Trophoblast cell (in vitro differentiated cells and primary cell): ENCODE data around the gene ITPA.

ENCODE experiments used
- DNase-seq, 2 donors: peaks; one replicate each; pipeline ENCODE4 v3.0.0-alpha.2; 2016
- H2AFZ ChIP-seq: 2 replicates; pipeline ENCODE4 v1.6.1; 2013; ENCODE audit warnings: low read length, moderate library complexity, mild to moderate bottlenecking; ENCODE audit not compliant: insufficient read depth, poor library complexity
- H2AK5ac ChIP-seq: 2 replicates; pipeline ENCODE4 v1.6.1; 2013; ENCODE audit warnings: mild to moderate bottlenecking, low read length
- H2BK120ac ChIP-seq: 2 replicates; pipeline ENCODE4 v1.6.1; 2013; ENCODE audit warnings: low read length, mild to moderate bottlenecking, moderate library complexity; ENCODE audit not compliant: insufficient read depth, poor library complexity
- H2BK12ac ChIP-seq: 2 replicates; pipeline ENCODE4 v1.6.1; 2013; ENCODE audit warnings: mild to moderate bottlenecking, low read length, moderate library complexity
- H2BK5ac ChIP-seq: 2 replicates; pipeline ENCODE4 v1.6.1; 2013; ENCODE audit warnings: low read length, low read depth, moderate library complexity, mild to moderate bottlenecking; ENCODE audit not compliant: poor library complexity
- H3K14ac ChIP-seq: 2 replicates; pipeline ENCODE4 v1.6.1; 2013; ENCODE audit warnings: mild to moderate bottlenecking, low read length
- H3K18ac ChIP-seq: 2 replicates; pipeline ENCODE4 v1.6.1; 2013; ENCODE audit warnings: mild to moderate bottlenecking, low read length
- H3K23ac ChIP-seq: 2 replicates; pipeline ENCODE4 v1.6.1; 2013; ENCODE audit warnings: low read length
- H3K27ac ChIP-seq: 2 replicates; pipeline ENCODE4 v1.5.1; 2013; ENCODE audit warnings: low read depth, mild to moderate bottlenecking, inconsistent platforms, low read length, moderate library complexity
- H3K27me3 ChIP-seq: 2 replicates; pipeline ENCODE4 v1.6.1; 2013; ENCODE audit warnings: inconsistent platforms, mild to moderate bottlenecking, low read length, moderate library complexity; ENCODE audit not compliant: insufficient read depth
- H3K36me3 ChIP-seq, 2 experiments: 1 replicate in 1 of 2; 2 replicates in 1 of 2; pipeline ENCODE4 v1.6.1; 2013; ENCODE audit warnings: low read length in 2 of 2, mild to moderate bottlenecking in 2 of 2, moderate library complexity in 1 of 2; ENCODE audit not compliant: insufficient read depth in 2 of 2, control insufficient read depth in 1 of 2
- H3K4ac ChIP-seq: 2 replicates; pipeline ENCODE4 v1.6.1; 2013; ENCODE audit warnings: low read depth, mild to moderate bottlenecking, low read length, moderate library complexity
- H3K4me1 ChIP-seq, 2 experiments: 1 replicate in 1 of 2; 2 replicates in 1 of 2; pipeline ENCODE4 v1.6.1; 2013; ENCODE audit warnings: low read length in 2 of 2, mild to moderate bottlenecking in 2 of 2, moderate library complexity in 1 of 2; ENCODE audit not compliant: insufficient read depth in 2 of 2, control insufficient read depth in 1 of 2
- H3K4me2 ChIP-seq: 2 replicates; pipeline ENCODE4 v1.6.1; 2013; ENCODE audit warnings: inconsistent platforms, mild to moderate bottlenecking, low read length, moderate library complexity
- H3K4me3 ChIP-seq: 2 replicates; pipeline ENCODE4 v1.5.1; 2013; ENCODE audit warnings: mild to moderate bottlenecking, low read depth, low read length, inconsistent platforms
- H3K79me1 ChIP-seq: one replicate; pipeline ENCODE4 v1.6.1; 2013; ENCODE audit warnings: low read length
- H3K79me2 ChIP-seq: 2 replicates; pipeline ENCODE4 v1.6.1; 2013; ENCODE audit warnings: low read length, mild to moderate bottlenecking; ENCODE audit not compliant: control insufficient read depth, insufficient read depth, poor library complexity
- H3K9ac ChIP-seq: 2 replicates; pipeline ENCODE4 v1.6.1; 2013; ENCODE audit warnings: mild to moderate bottlenecking, low read length
- H3K9me3 ChIP-seq: 2 replicates; pipeline ENCODE4 v1.6.1; 2013; ENCODE audit warnings: low read depth, mild to moderate bottlenecking, control low read depth, inconsistent platforms, low read length; ENCODE audit not compliant: insufficient read depth
- H4K12ac ChIP-seq: 2 replicates; pipeline ENCODE4 v1.6.1; 2013; ENCODE audit warnings: low read depth, mild to moderate bottlenecking, low read length, moderate library complexity
- H4K8ac ChIP-seq: 2 replicates; pipeline ENCODE4 v1.6.1; 2013; ENCODE audit warnings: low read depth, mild to moderate bottlenecking, low read length, moderate library complexity
- H4K91ac ChIP-seq: one replicate; pipeline ENCODE4 v1.6.1; 2013; ENCODE audit warnings: low read depth, mild to moderate bottlenecking, low read length, moderate library complexity
- WGBS: extraction: QIAGEN DNeasy Blood & Tissue Kit; methylation state at CpG from one replicate; pipeline ENCODE4 v1.1.7; 2013; ENCODE audit warnings: missing lambda C conversion rate; ENCODE audit not compliant: insufficient read length, insufficient coverage; ENCODE audit errors: extremely low coverage; 5-methylcytosine and 5-hydroxymethylcytosine counted together

ITPA gene

DNA sequence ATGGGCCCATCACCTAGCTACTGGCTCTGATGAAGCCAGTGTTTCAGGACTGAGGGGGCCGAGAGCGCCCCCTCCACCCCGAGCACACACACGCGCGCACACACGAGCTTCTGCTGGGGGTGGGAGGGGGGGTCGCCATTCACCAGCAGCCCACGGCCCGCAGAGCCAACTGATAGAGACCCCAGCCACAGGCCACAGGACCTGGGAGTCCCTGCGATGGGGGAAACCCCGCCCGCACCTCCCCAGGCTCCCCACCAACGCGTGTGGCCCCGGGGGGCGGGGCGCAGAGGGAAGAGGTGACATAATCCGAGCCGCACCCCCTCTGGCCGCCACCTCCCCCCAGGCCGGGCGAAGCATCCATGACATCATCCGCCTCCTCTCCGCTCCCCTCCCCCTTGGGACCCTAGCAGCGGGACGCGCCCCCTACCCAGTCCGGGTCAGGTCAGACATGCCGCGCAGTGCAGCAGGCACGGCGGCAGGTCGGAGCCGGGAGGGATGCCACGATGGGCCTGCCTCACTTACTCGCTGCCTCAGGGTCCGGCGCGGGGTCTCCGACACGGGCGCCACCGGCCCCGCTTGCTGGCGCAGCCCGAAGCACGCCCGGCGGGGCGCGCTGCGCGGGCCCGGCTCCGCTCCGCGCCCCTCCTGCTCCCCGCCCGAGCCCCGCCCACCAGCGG lies 36.2 kb upstream of the ITPA start, which contains the start of gene LZTS3:
LZTS3 (minus strand) TSS at position 617 of the 677 bp plus-strand sequence. CDS start 6,386 bp downstream, outside the sequence.
- peak within 1 kb of the TSS; percentile 88 for H2AK5ac ChIP-seq
- H2BK12ac ChIP-seq, result peak within 1 kb of the TSS; percentile 31
- H3K9me3 ChIP-seq, result no peaks in the 10 kb centered on the region
- H3K27me3 ChIP-seq, result no peaks in the 10 kb centered on the region
- H3K79me2 ChIP-seq, result peaks cover 7% of the 10 kb centered on the region
- peak within 1 kb of the TSS; percentile 95 for H3K18ac ChIP-seq
- H3K4me3 ChIP-seq, result peak within 1 kb of the TSS; percentile 99
- DNase-seq, result peak in 1 of 2 donors; percentile 26
- peak within 1 kb of the TSS; percentile 90 for H3K14ac ChIP-seq
- peak within 1 kb of the TSS; percentile 94 for H4K12ac ChIP-seq
- H3K4ac ChIP-seq, result peak within 1 kb of the TSS; percentile 2
- peak within 1 kb of the TSS; percentile 13 for H3K23ac ChIP-seq
- no CpG with 5 or more reads among the region's 62 CpGs for WGBS
- H3K79me1 ChIP-seq, result peaks cover 19% of the 10 kb centered on the region
- peak within 1 kb of the TSS; percentile 46 for H3K27ac ChIP-seq
- peak within 1 kb of the TSS; percentile 98 for H2AFZ ChIP-seq
- H3K9ac ChIP-seq, result peak within 1 kb of the TSS; percentile 89
- peaks cover 7 to 9% of the 10 kb centered on the region in 2 experiments for H3K4me1 ChIP-seq
- H3K36me3 ChIP-seq, result no peaks in the 10 kb centered on the region
- peak within 1 kb of the TSS; percentile 77 for H4K8ac ChIP-seq
- H3K4me2 ChIP-seq, result peak within 1 kb of the TSS; percentile 97
- peak within 1 kb of the TSS; percentile 67 for H2BK5ac ChIP-seq
- H2BK120ac ChIP-seq, result peak within 1 kb of the TSS; percentile 88
- H4K91ac ChIP-seq, result peak within 1 kb of the TSS; percentile 78

DNA sequence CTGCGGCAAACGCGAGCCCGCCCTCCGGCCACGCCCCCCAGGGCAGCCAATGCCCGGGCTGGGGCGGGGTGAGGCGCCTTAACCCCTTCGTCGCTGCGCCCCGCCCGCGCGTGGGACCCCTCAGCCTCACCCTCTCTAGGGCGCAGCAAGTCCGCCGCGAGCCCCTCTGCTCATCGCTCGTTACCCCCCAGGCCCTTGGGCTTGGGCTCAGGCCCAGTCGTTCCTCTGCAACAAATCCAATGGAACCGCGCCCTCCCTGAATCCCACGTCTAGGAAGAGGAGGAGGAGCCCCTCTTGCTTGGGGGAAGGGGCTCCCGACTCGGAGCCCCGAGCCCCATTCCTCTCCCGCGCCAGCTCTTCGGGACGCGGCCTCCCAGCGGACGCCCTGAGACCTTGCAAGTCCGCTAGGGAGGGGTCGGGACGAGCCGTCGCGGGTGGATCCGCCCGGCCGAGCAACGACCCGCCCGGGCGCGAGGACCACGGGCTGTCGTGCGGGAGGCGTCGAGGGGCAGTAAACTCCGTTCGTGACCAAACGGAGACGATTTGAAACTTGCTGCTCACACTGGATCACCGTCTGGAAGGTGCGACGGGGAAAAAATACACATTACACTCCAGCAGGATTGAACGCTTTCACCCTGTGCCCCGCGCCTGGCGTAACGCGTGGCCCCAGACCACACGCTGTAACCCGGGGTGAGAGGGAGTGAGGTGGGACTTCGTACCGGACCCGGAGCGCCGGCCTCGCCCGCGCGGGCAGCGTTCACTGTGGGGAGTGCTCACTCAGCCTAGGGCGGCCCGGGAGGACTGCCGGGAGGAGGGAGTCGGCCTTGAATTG lies 35.5 kb upstream of the ITPA start:
- peak overlapping the region; percentile 31 for H2BK12ac ChIP-seq
- peak overlapping the region; percentile 12 for H2BK120ac ChIP-seq
- H3K27me3 ChIP-seq, result no peaks in the 10 kb centered on the region
- peak overlapping the region; percentile 2 for H3K4ac ChIP-seq
- peak overlapping the region; percentile 55 for H4K12ac ChIP-seq
- H3K4me2 ChIP-seq, result peak overlapping the region; percentile 97
- peak overlapping the region; percentile 83 for H3K14ac ChIP-seq
- no peaks in the 10 kb centered on the region for H3K36me3 ChIP-seq
- H3K79me1 ChIP-seq, result peaks cover 16% of the 10 kb centered on the region
- peak overlapping the region; percentile 46 for H3K27ac ChIP-seq
- peak overlapping the region; percentile 34 for H2AK5ac ChIP-seq
- peak overlapping the region; percentile 77 for H4K8ac ChIP-seq
- H4K91ac ChIP-seq, result peak overlapping the region; percentile 71
- peaks cover 2 to 4% of the 10 kb centered on the region in 2 experiments for H3K4me1 ChIP-seq
- H3K9ac ChIP-seq, result peak overlapping the region; percentile 73
- H3K4me3 ChIP-seq, result peak overlapping the region; percentile 88
- peak overlapping the region; percentile 89 for H2AFZ ChIP-seq
- H3K9me3 ChIP-seq, result no peaks in the 10 kb centered on the region
- peaks cover 7% of the 10 kb centered on the region for H3K79me2 ChIP-seq
- no CpG with 5 or more reads among the region's 84 CpGs for WGBS
- DNase-seq, result peak; percentile 59 to 80
- H3K18ac ChIP-seq, result peak overlapping the region; percentile 13
- no peak overlapping the region for H3K23ac ChIP-seq
- H2BK5ac ChIP-seq, result peak overlapping the region; percentile 67

- Histone ChIP-seq H4K8ac (peak overlapping the region; percentile 77), H3K18ac (peak overlapping the region; percentile 13), H3K9me3 (no peaks in the 10 kb centered on the region), H2AFZ (peak overlapping the region; percentile 89), H3K27me3 (no peaks in the 10 kb centered on the region), H3K79me2 (peaks cover 7% of the 10 kb centered on the region), H3K36me3 (no peaks in the 10 kb centered on the region), H3K4me2 (peak overlapping the region; percentile 97), H4K12ac (peak overlapping the region; percentile 45), H3K4ac (peak overlapping the region; percentile 2), H4K91ac (peak overlapping the region; percentile 71), H3K4me1 (peaks cover 2 to 4% of the 10 kb centered on the region in 2 experiments), H2AK5ac (peak overlapping the region; percentile 34), H3K79me1 (peaks cover 16% of the 10 kb centered on the region), H2BK12ac (no peak overlapping the region), H3K4me3 (peak overlapping the region; percentile 88), H2BK5ac (peak overlapping the region; percentile 67), H3K9ac (peak overlapping the region; percentile 73), H3K23ac (no peak overlapping the region), H3K14ac (peak overlapping the region; percentile 83), H3K27ac (peak overlapping the region; percentile 46), H2BK120ac (peak overlapping the region; percentile 12)
- no CpG with 5 or more reads among the region's 13 CpGs for WGBS
- peak; percentile 38 to 64 for DNase-seq
Measured at GRCh38 chr20:3174442-3175261, 34.6 kb upstream of the ITPA start.

- Histone ChIP-seq H3K4ac (no peak overlapping the region), H4K91ac (no peak overlapping the region), H2BK12ac (no peak overlapping the region), H2AK5ac (no peak overlapping the region), H3K23ac (no peak overlapping the region), H3K4me3 (no peak overlapping the region), H4K8ac (no peak overlapping the region), H3K18ac (no peak overlapping the region), H3K4me1 (peaks cover 2 to 4% of the 10 kb centered on the region in 2 experiments), H3K79me1 (peaks cover 16% of the 10 kb centered on the region), H3K14ac (no peak overlapping the region), H3K9ac (no peak overlapping the region), H2AFZ (no peak overlapping the region), H3K4me2 (peak overlapping the region; percentile 97), H4K12ac (no peak overlapping the region), H3K27me3 (no peaks in the 10 kb centered on the region), H3K27ac (peak overlapping the region; percentile 46), H2BK120ac (no peak overlapping the region), H3K79me2 (peaks cover 7% of the 10 kb centered on the region), H3K9me3 (no peaks in the 10 kb centered on the region), H3K36me3 (peaks cover 0 to under 1% of the 10 kb centered on the region in 2 experiments), H2BK5ac (no peak overlapping the region)
- no peak for DNase-seq
- WGBS, result no CpG with 5 or more reads among the region's 1 CpG
Measured at GRCh38 chr20:3175270-3175669, 34.0 kb upstream of the ITPA start.
